Keratinocyte (primary cell): Measurements from ENCODE around the gene RMND1. TPM values are rescaled to one million over a fixed set of nuclear protein-coding genes. Genes with fewer than 3 reads are reported as not detected.

Source experiments
- DNase-seq: peaks from one replicate; pipeline ENCODE4 v3.0.0-alpha.2; 2011; ENCODE audit warnings: low read depth, missing footprints, low spot score
- FAIRE-seq: peaks from 2 replicates; lab custom pipeline; 2011; peaks lifted over from hg19 to GRCh38; lab: Jason Lieb, UNC
- H2AFZ ChIP-seq: 2 replicates; pipeline ENCODE4 v1.6.0; 2012; ENCODE audit warnings: low read length, control low read depth, inconsistent platforms; ENCODE audit not compliant: control insufficient read depth
- H3K27ac ChIP-seq: 2 replicates; pipeline ENCODE4 v1.5.1; 2011; ENCODE audit warnings: low read length; ENCODE audit not compliant: control insufficient read depth, insufficient read depth
- H3K27me3 ChIP-seq: 3 replicates; pipeline ENCODE4 v1.6.0; 2011; ENCODE audit warnings: low read length; ENCODE audit not compliant: control insufficient read depth, insufficient read depth; ENCODE audit errors: extremely low read depth
- H3K36me3 ChIP-seq, 2 experiments: 2 replicates in 1 of 2; 3 replicates in 1 of 2; pipeline ENCODE4 v1.5.1; 2011; ENCODE audit warnings: low read length in 2 of 2, mild to moderate bottlenecking in 1 of 2; ENCODE audit not compliant: control insufficient read depth in 2 of 2, insufficient read depth in 2 of 2; ENCODE audit errors: extremely low read depth in 1 of 2
- H3K4me1 ChIP-seq: 3 replicates; pipeline ENCODE4 v1.5.1; 2011; ENCODE audit warnings: low read length; ENCODE audit not compliant: control insufficient read depth, insufficient read depth; ENCODE audit errors: extremely low read depth
- H3K4me2 ChIP-seq: 3 replicates; pipeline ENCODE4 v1.6.0; 2011; ENCODE audit warnings: low read depth, low read length; ENCODE audit not compliant: control insufficient read depth, insufficient read depth; ENCODE audit errors: extremely low read depth
- H3K4me3 ChIP-seq, 3 experiments: fragments of 200-600 bp in 1 of 3; sonication (generic) in 1 of 3; 2 replicates in 2 of 3; 3 replicates in 1 of 3; pipeline ENCODE4 v1.5.1; 2011 to 2016; ENCODE audit warnings: low read length in 3 of 3, mild to moderate bottlenecking in 3 of 3, control low read depth in 2 of 3, inconsistent platforms in 1 of 3, low read depth in 1 of 3, mixed read lengths in 1 of 3, mixed run types in 1 of 3, moderate library complexity in 1 of 3; ENCODE audit not compliant: control insufficient read depth in 2 of 3, insufficient read depth in 2 of 3; ENCODE audit errors: extremely low read depth in 1 of 3
- H3K79me2 ChIP-seq: 2 replicates; pipeline ENCODE4 v1.6.0; 2012; ENCODE audit warnings: low read length; ENCODE audit not compliant: control insufficient read depth, insufficient read depth
- H3K9ac ChIP-seq: 3 replicates; pipeline ENCODE4 v1.6.0; 2011; ENCODE audit warnings: low read length; ENCODE audit not compliant: control insufficient read depth, insufficient read depth; ENCODE audit errors: extremely low read depth
- H3K9me1 ChIP-seq: 3 replicates; pipeline ENCODE4 v1.6.0; 2011; ENCODE audit warnings: low read length; ENCODE audit not compliant: control insufficient read depth, insufficient read depth; ENCODE audit errors: extremely low read depth
- H3K9me3 ChIP-seq: 2 replicates; pipeline ENCODE4 v1.5.1; 2012; ENCODE audit warnings: low read depth, low read length; ENCODE audit not compliant: control insufficient read depth
- H4K20me1 ChIP-seq: 3 replicates; pipeline ENCODE4 v1.6.0; 2011; ENCODE audit warnings: low read length; ENCODE audit not compliant: control insufficient read depth, insufficient read depth; ENCODE audit errors: extremely low read depth
- CTCF ChIP-seq, 3 experiments: IDR thresholded peaks in 1 of 3; conservative IDR thresholded peaks in 1 of 3; optimal IDR thresholded peaks in 1 of 3; 2 replicates in 2 of 3; 3 replicates in 1 of 3; pipeline versions ENCODE3 to v1.5.1; 2011; ENCODE audit warnings: low read length in 3 of 3, mild to moderate bottlenecking in 3 of 3, moderate library complexity in 2 of 3, control low read depth in 1 of 3, inconsistent platforms in 1 of 3; ENCODE audit not compliant: insufficient read depth in 2 of 3; ENCODE audit errors: extremely low read depth in 1 of 3
- EZH2 ChIP-seq: IDR thresholded peaks from one replicate; pipeline ENCODE4 v1.6.1; 2012; ENCODE audit warnings: inconsistent platforms, mild to moderate bottlenecking, low read length, moderate library complexity
- dilution Hi-C: fragments of 300-500 bp; cut with MboI; formaldehyde crosslinking; loops from one replicate; pipeline ENCODE4 v1.7.0; 2020; ENCODE audit warnings: low sequenced_read_pairs; ENCODE audit not compliant: extremely low pct_ligation_motif_present
- polyA plus RNA-seq, 5 experiments: library from polyadenylated mRNA; depleted of rRNA in 3 of 5; stranded (reverse) in 3 of 5; stranded (forward) in 1 of 5; unstranded in 1 of 5; fragments of >200 nt; gene quantifications; 1 replicate in 1 of 5; 2 replicates in 3 of 5; 3 replicates in 1 of 5; pipeline versions ENCODE4 v1.2.1 to v1.2.3, GENCODE V29; 2011 to 2012; ENCODE audit warnings: missing spikeins in 2 of 5, low read depth in 1 of 5, low replicate concordance in 1 of 5

The RMND1 gene
- polyA plus RNA-seq, 1 donor (not counting 4 experiments of a cell fraction or from before 2014, with no cell fraction given), result 23.1 TPM

GRCh38 chr6:151482290-151482689 lies 30.4 kb upstream of the RMND1 start:
- FAIRE-seq, result no peak

GRCh38 chr6:151481786-151482185 lies 29.9 kb upstream of the RMND1 start:
- Histone ChIP-seq H2AFZ (peak overlapping the region; percentile 60), H4K20me1 (no peaks in the 10 kb centered on the region), H3K4me1 (peaks cover 8% of the 10 kb centered on the region), H3K79me2 (no peaks in the 10 kb centered on the region), H3K9me1 (no peaks in the 10 kb centered on the region), H3K4me3 (no peak overlapping the region), H3K9ac (no peak overlapping the region), H3K36me3 (no peaks in the 10 kb centered on the region), H3K9me3 (no peaks in the 10 kb centered on the region), H3K27me3 (no peaks in the 10 kb centered on the region), H3K4me2 (no peak overlapping the region), H3K27ac (no peak overlapping the region)
- dilution Hi-C loops, result no loop called here
- TF ChIP-seq EZH2 (no peak), CTCF (optimal IDR thresholded peaks at IDR 0.05 in 1 of 3, IDR thresholded peaks at IDR 0.05 in 1 of 3, conservative IDR thresholded peaks at IDR 0.05 in 1 of 3; ENCODE audit: extremely low read depth in 1 of 3, insufficient read depth in 2 of 3, low read length in 3 of 3) (no peak)
- FAIRE-seq (no peak), DNase-seq (no peak)

More at GRCh38 chr6:151482290-151482689, 30.4 kb upstream of the RMND1 start:
- Histone ChIP-seq H2AFZ (peak overlapping the region; percentile 84), H3K4me2 (peak overlapping the region; percentile 58), H3K79me2 (no peaks in the 10 kb centered on the region), H4K20me1 (no peaks in the 10 kb centered on the region), H3K4me1 (peaks cover 8% of the 10 kb centered on the region), H3K36me3 (no peaks in the 10 kb centered on the region), H3K27me3 (no peaks in the 10 kb centered on the region), H3K9me1 (no peaks in the 10 kb centered on the region), H3K9me3 (no peaks in the 10 kb centered on the region), H3K4me3 (no peak overlapping the region), H3K27ac (no peak overlapping the region), H3K9ac (no peak overlapping the region)
- dilution Hi-C loops, result no loop called here
- no peak for DNase-seq
- TF ChIP-seq EZH2 (no peak), CTCF (optimal IDR thresholded peaks at IDR 0.05 in 1 of 3, IDR thresholded peaks at IDR 0.05 in 1 of 3, conservative IDR thresholded peaks at IDR 0.05 in 1 of 3; ENCODE audit: extremely low read depth in 1 of 3, insufficient read depth in 2 of 3, low read length in 3 of 3) (no peak)
